ENCODE data around the gene MAST4. TPM values are rescaled to one million over a fixed set of nuclear protein-coding genes. Genes with fewer than 3 reads are reported as not detected.

MAST4 gene
- total and polyA plus RNA-seq, 2 of the 8 experiments (the other 6 are each of a cell fraction or from before 2014, with no cell fraction given): 1.5 to 2.6 TPM

DNA sequence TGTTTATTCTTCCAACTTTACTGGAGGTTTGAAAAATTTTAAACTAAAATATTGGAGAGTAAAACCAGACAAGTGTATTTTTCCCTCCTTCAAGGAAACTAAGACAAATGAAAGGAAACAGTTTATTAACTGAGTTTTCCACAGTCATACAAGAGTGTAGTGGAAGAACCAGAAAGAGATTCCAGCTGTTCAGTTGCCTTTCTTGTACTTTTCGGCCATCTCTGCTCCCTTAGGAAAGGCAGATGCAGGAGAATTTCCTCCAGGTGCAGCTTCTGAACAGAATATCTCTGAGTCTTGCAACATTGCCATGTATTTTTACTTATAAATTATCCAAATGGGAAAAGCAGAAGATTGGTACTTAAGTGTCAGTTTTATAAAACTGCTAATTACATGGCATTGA is 217.1 kb downstream of the MAST4 start:
- Histone ChIP-seq H3K27ac (ENCODE audit: low read depth, low read length) (no peak overlapping the region), H2AFZ (ENCODE audit: low read length) (no peak overlapping the region), H3K18ac (ENCODE audit: extremely low read depth, low read length) (no peak overlapping the region), H4K8ac (ENCODE audit: extremely low read depth, insufficient read depth, low read length) (no peak overlapping the region), H3K9ac (replicated peaks in 1 of 4; ENCODE audit: extremely low read depth in 1 of 4, low read depth in 3 of 4, low read length in 3 of 4) (no peak overlapping the region), H3K23ac (ENCODE audit: insufficient read length) (no peak overlapping the region), H4K91ac (replicated peaks; ENCODE audit: insufficient read length, low read length) (no peak overlapping the region), H4K20me1 (replicated peaks in 1 of 2; ENCODE audit: control insufficient read depth in 1 of 2, insufficient read depth in 2 of 2, low read length in 2 of 2) (no peaks in the 10 kb centered on the region), H3K4me2 (ENCODE audit: insufficient read depth in 1 of 2, low read depth in 2 of 2, low read length in 2 of 2) (no peak overlapping the region), H3K23me2 (ENCODE audit: low read depth, low read length) (no peaks in the 10 kb centered on the region), H3K79me2 (ENCODE audit: control insufficient read depth in 1 of 2, insufficient read depth in 2 of 2, low read length in 2 of 2) (no peaks in the 10 kb centered on the region), H3K14ac (ENCODE audit: insufficient read length) (no peak overlapping the region), H3K9me3 (ENCODE audit: insufficient read depth in 2 of 2, low read depth in 1 of 2, low read length in 1 of 2) (no peaks in the 10 kb centered on the region), H3K4ac (replicated peaks; ENCODE audit: insufficient read length, low read depth, low read length) (no peak overlapping the region), H3K4me3 (ENCODE audit: extremely low read depth in 1 of 4, insufficient read depth in 2 of 4, low read depth in 3 of 4, low read length in 4 of 4) (no peak overlapping the region), H2BK20ac (ENCODE audit: low read length) (no peak overlapping the region), H3K27me3 (replicated peaks in 1 of 4; ENCODE audit: control insufficient read depth in 3 of 4, extremely low read depth in 1 of 4, insufficient read depth in 3 of 4, low read length in 3 of 4) (no peaks in the 10 kb centered on the region), H3K79me1 (ENCODE audit: low read depth, low read length) (no peaks in the 10 kb centered on the region), H3K36me3 (ENCODE audit: control insufficient read depth in 2 of 4, insufficient read depth in 4 of 4, low read length in 3 of 4) (no peaks in the 10 kb centered on the region; a peak in 1 of 8 replicates), H2BK12ac (ENCODE audit: low read depth, low read length) (no peak overlapping the region), H2AK5ac (ENCODE audit: low read depth, low read length) (no peak overlapping the region), H2BK120ac (replicated peaks; ENCODE audit: low read depth, low read length) (no peak overlapping the region), H4K5ac (ENCODE audit: insufficient read length, low read depth, low read length) (no peak overlapping the region), H3K4me1 (replicated peaks in 1 of 4; ENCODE audit: control insufficient read depth in 3 of 4, insufficient read depth in 4 of 4, low read length in 3 of 4) (peaks cover 0 to 4% (median 0%) of the 10 kb centered on the region in 4 experiments; a peak in 1 of 7 replicates), H2BK15ac (ENCODE audit: low read length) (no peak overlapping the region), H3K56ac (replicated peaks; ENCODE audit: insufficient read length, low read depth, low read length) (no peak overlapping the region), H2BK5ac (ENCODE audit: low read depth, low read length) (no peak overlapping the region)
- DNase-seq (ENCODE audit: low read depth in 1 of 2, low spot score in 2 of 2): no peak
- ChIA-PET CTCF (ENCODE audit: partially characterized antibody) (interaction anchor here (0.7 to 3.9 kb wide), 12 partner anchors 9 to 507 kb away, joined by 3 to 16 read pairs (median 4); no protein-coding TSS in a partner anchor), POLR2A (ENCODE audit: partially characterized antibody) (no interaction called here)
- WGBS, 2 experiments (ENCODE audit: extremely low coverage in 1 of 2, insufficient coverage in 1 of 2, insufficient read length in 1 of 2, insufficient replicate concordance in 2 of 2, low coverage in 1 of 2, low lambda C conversion rate in 2 of 2, missing lambda C conversion rate in 1 of 2): 83% methylated on average over 1 of the region's 1 CpG; no CpG with 5 or more reads in 1 of the 2 experiments
- no peak for FAIRE-seq
- TF ChIP-seq JUND (IDR thresholded peaks at IDR 0.05; ENCODE audit: low read length) (no peak), CBX8 (IDR thresholded peaks at IDR 0.05; ENCODE audit: borderline replicate concordance, low read depth, low read length) (no peak)

All from H1 (cell line).